ENCODE measurements around the gene ZNF30.

DNA sequence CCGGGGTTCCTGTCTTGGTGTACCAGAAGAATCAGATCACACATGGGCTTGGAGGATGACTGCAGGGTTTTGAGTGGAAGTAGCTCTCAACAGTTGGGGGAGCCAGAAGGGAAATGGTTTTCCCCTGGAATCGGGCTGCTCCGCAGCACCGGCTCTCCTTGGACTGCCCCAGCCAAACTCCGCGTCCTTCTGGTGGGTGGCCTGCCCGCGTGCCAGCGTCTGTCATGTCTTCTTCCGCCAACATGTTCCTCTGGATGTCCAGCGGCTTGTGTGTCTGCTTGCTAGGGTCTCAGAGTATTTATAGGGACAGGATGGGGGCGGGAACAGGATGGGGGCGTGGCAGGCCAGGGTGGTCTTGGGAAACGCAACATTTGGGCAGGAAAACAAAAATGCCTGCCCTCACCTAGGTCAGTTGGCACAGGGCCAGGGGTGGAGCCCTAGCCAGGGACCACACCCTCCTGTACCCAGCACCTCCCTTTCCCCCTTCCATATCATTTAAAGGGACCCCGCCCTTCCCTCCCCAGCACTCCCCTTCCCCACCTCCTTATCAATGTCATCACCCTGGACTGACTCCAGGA, 1.3 kb upstream of the ZNF30 start:
- TF ChIP-seq, protein P1, sequence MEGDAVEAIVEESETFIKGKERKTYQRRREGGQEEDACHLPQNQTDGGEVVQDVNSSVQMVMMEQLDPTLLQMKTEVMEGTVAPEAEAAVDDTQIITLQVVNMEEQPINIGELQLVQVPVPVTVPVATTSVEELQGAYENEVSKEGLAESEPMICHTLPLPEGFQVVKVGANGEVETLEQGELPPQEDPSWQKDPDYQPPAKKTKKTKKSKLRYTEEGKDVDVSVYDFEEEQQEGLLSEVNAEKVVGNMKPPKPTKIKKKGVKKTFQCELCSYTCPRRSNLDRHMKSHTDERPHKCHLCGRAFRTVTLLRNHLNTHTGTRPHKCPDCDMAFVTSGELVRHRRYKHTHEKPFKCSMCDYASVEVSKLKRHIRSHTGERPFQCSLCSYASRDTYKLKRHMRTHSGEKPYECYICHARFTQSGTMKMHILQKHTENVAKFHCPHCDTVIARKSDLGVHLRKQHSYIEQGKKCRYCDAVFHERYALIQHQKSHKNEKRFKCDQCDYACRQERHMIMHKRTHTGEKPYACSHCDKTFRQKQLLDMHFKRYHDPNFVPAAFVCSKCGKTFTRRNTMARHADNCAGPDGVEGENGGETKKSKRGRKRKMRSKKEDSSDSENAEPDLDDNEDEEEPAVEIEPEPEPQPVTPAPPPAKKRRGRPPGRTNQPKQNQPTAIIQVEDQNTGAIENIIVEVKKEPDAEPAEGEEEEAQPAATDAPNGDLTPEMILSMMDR (conservative IDR thresholded peaks at IDR 0.05; ENCODE audit: low read depth, low read length): no peak
- TF ChIP-seq SMC3 (IDR thresholded peaks at IDR 0.05; ENCODE audit: low read depth, low read length) (no peak), RFX5 (IDR thresholded peaks at IDR 0.05; ENCODE audit: low read depth, low read length) (no peak), CHD1 (IDR thresholded peaks at IDR 0.05; ENCODE audit: low read depth, low read length) (no peak), MXI1 (IDR thresholded peaks at IDR 0.05; ENCODE audit: borderline replicate concordance, low read depth, low read length) (no peak), POLR2A (IDR thresholded peaks at IDR 0.05; ENCODE audit: low read depth, low read length) (no peak), MAZ (IDR thresholded peaks at IDR 0.05; ENCODE audit: borderline replicate concordance, low read depth, low read length) (no peak), MAFK (IDR thresholded peaks at IDR 0.05; ENCODE audit: low read depth, low read length) (no peak), RCOR1 (IDR thresholded peaks at IDR 0.05; ENCODE audit: insufficient replicate concordance, low read length) (no peak), CEBPB (IDR thresholded peaks at IDR 0.05; ENCODE audit: low read depth, low read length) (no peak), BHLHE40 (IDR thresholded peaks at IDR 0.05; ENCODE audit: low read depth, low read length) (no peak)
- TF ChIP-seq, protein P2, sequence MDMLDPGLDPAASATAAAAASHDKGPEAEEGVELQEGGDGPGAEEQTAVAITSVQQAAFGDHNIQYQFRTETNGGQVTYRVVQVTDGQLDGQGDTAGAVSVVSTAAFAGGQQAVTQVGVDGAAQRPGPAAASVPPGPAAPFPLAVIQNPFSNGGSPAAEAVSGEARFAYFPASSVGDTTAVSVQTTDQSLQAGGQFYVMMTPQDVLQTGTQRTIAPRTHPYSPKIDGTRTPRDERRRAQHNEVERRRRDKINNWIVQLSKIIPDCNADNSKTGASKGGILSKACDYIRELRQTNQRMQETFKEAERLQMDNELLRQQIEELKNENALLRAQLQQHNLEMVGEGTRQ (IDR thresholded peaks at IDR 0.05; ENCODE audit: low read depth, low read length): no peak
